ENCODE results near the gene RPN2. TPM values are rescaled to one million over a fixed set of nuclear protein-coding genes. Genes with fewer than 3 reads are reported as not detected.

The RPN2 gene
- polyA plus RNA-seq, 4 donors, result 32.9 to 208 (median 123) TPM

DNA sequence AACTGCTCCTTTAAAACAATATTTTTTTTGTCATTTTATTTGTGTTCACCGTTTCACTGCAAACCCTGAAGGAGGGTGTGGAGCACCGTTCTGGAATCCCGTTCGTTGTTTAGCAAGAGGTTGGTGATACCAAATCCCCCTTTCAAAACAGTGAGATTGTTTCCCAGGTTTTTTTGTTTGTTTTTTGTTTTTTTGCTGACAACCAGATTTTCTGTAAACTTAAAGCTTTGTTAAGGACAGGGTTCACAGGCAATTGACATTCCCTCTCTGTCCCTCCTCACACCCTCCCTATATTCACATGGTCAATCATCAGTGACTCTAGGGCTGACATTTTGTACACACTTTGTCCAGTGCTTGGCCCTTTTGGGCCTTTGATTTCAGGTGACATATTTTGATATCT lies 21.2 kb downstream of the RPN2 start:
- Histone ChIP-seq H3K4me3 (ENCODE audit: low read depth in 1 of 3, low read length in 3 of 3) (no peak overlapping the region), H3K27me3 (ENCODE audit: control insufficient read depth in 3 of 3, insufficient read depth in 3 of 3, low read length in 3 of 3) (no peaks in the 10 kb centered on the region), H3K9me3 (ENCODE audit: control insufficient read depth in 2 of 2, insufficient read depth in 1 of 2, low read depth in 1 of 2, low read length in 1 of 2) (no peaks in the 10 kb centered on the region), H3K36me3 (ENCODE audit: control insufficient read depth in 3 of 3, insufficient read depth in 2 of 3, low read depth in 1 of 3, low read length in 3 of 3) (peaks cover 13 to 65% (median 20%) of the 10 kb centered on the region in 3 donors), H3K27ac (ENCODE audit: low read depth in 1 of 3, low read length in 2 of 3) (no peak overlapping the region), H3K4me1 (ENCODE audit: control insufficient read depth in 3 of 3, insufficient read depth in 2 of 3, low read depth in 1 of 3, low read length in 2 of 3) (no peaks in the 10 kb centered on the region)
- 88 to 91% (median 88%) methylated on average over 4 of the region's 4 CpGs for WGBS, 3 donors
- no peak for FAIRE-seq
- DNase-seq, result no peak

DNA sequence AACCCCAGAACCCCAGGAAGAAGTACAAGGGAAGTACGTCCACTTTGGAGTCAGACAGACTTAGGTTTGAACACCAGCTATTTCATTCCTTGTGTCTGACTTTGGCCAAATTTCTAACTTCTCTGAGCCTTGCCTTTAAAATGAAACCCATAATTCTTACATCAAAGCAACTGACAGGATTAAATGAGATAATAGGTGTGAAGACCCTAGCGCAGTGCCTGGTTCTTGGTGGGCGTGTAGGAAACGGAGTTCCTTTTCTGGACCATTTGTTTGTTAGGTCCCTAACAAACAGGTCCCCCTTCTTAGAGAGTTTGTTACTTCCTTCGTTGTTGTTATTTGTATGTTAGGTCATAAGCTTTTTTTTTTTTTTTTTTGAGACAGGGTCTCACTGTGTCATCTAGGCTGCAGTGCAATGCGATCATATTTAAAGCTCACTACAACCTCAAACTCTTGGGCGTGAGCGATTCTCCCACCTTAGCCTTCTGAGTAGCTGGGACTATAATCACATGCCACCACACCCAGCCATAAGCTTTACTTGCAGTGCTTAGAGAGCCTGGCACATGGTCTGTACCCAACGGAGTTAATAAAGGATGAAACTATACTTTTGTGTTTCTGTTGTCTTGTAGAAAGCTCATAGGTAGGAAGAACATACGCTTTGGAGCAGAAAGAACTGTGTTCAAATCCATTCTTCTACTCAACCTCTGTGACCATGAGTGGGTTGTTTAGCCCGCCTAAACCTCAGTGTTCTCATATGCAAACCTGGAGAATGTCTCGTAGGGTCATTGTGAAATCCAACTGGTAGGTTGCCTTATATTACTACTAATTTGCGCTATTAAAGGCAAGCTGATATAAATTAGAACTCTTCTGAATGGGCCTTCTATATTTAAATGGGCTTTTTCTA lies 22.0 kb downstream of the RPN2 start:
- no peaks in the 10 kb centered on the region for H3K9me3 ChIP-seq (ENCODE audit: control insufficient read depth in 2 of 2, insufficient read depth in 1 of 2, low read depth in 1 of 2, low read length in 1 of 2)
- H3K4me3 ChIP-seq (ENCODE audit: low read depth in 1 of 3, low read length in 3 of 3), result no peak overlapping the region
- FAIRE-seq (no peak), DNase-seq (no peak)
- H3K4me1 ChIP-seq (ENCODE audit: control insufficient read depth in 3 of 3, insufficient read depth in 2 of 3, low read depth in 1 of 3, low read length in 2 of 3), result no peaks in the 10 kb centered on the region
- 91 to 96% (median 94%) methylated on average over 13 of the region's 13 CpGs for WGBS, 3 donors
- H3K27me3 ChIP-seq (ENCODE audit: control insufficient read depth in 3 of 3, insufficient read depth in 3 of 3, low read length in 3 of 3), result no peaks in the 10 kb centered on the region
- peaks cover 13 to 61% (median 22%) of the 10 kb centered on the region in 3 donors for H3K36me3 ChIP-seq (ENCODE audit: control insufficient read depth in 3 of 3, insufficient read depth in 2 of 3, low read depth in 1 of 3, low read length in 3 of 3)
- no peak overlapping the region for H3K27ac ChIP-seq (ENCODE audit: low read depth in 1 of 3, low read length in 2 of 3)

GRCh38 chr20:37201827-37202162 lies 22.7 kb downstream of the RPN2 start:
- no peaks in the 10 kb centered on the region for H3K27me3 ChIP-seq (ENCODE audit: control insufficient read depth in 3 of 3, insufficient read depth in 3 of 3, low read length in 3 of 3)
- no peaks in the 10 kb centered on the region for H3K4me1 ChIP-seq (ENCODE audit: control insufficient read depth in 3 of 3, insufficient read depth in 2 of 3, low read depth in 1 of 3, low read length in 2 of 3)
- H3K27ac ChIP-seq (ENCODE audit: low read depth in 1 of 3, low read length in 2 of 3), result no peak overlapping the region
- no peaks in the 10 kb centered on the region for H3K9me3 ChIP-seq (ENCODE audit: control insufficient read depth in 2 of 2, insufficient read depth in 1 of 2, low read depth in 1 of 2, low read length in 1 of 2)
- 69 to 77% (median 70%) methylated on average over 2 of the region's 2 CpGs for WGBS, 3 donors
- DNase-seq (no peak), FAIRE-seq (no peak)
- no peak overlapping the region for H3K4me3 ChIP-seq (ENCODE audit: low read depth in 1 of 3, low read length in 3 of 3)
- H3K36me3 ChIP-seq (ENCODE audit: control insufficient read depth in 3 of 3, insufficient read depth in 2 of 3, low read depth in 1 of 3, low read length in 3 of 3), result peaks cover 13 to 58% (median 22%) of the 10 kb centered on the region in 3 donors

- WGBS, 3 donors, result 69 to 78% (median 73%) methylated on average over 6 of the region's 6 CpGs
- peak; percentile 45 to 58 for DNase-seq
- Histone ChIP-seq H3K4me1 (ENCODE audit: control insufficient read depth in 3 of 3, insufficient read depth in 2 of 3, low read depth in 1 of 3, low read length in 2 of 3) (no peaks in the 10 kb centered on the region), H3K27ac (ENCODE audit: low read depth in 1 of 3, low read length in 2 of 3) (peak overlapping the region in 1 of 3 donors; percentile 15), H3K27me3 (ENCODE audit: control insufficient read depth in 3 of 3, insufficient read depth in 3 of 3, low read length in 3 of 3) (no peaks in the 10 kb centered on the region), H3K9me3 (ENCODE audit: control insufficient read depth in 2 of 2, insufficient read depth in 1 of 2, low read depth in 1 of 2, low read length in 1 of 2) (no peaks in the 10 kb centered on the region), H3K4me3 (ENCODE audit: low read depth in 1 of 3, low read length in 3 of 3) (no peak overlapping the region), H3K36me3 (ENCODE audit: control insufficient read depth in 3 of 3, insufficient read depth in 2 of 3, low read depth in 1 of 3, low read length in 3 of 3) (peaks cover 17 to 58% (median 24%) of the 10 kb centered on the region in 3 donors)
- FAIRE-seq, result no peak
These were observed 23.3 kb downstream of the RPN2 start for GRCh38 chr20:37202267-37202943.

DNA sequence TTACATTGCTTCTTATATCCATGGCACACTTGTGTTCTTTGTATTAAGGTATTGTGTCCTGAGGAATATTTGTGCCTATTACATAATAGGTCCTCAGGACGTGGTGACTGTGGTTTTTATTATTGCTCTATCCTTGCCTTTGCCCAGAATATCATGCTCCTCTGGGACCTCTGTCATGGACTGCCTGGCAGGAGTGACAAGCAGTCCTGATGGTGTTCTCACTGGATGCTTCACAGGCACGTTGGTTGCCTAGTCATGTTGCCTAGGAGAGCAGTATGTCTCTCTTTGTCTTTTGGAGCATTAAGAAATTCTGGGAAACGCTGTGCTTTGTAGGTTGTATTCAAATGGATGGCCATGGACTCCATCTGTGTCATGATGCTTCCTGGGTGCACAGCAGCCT lies 24.9 kb downstream of the RPN2 start:
- FAIRE-seq (no peak), DNase-seq (no peak)
- WGBS, 3 donors, result 83 to 91% (median 87%) methylated on average over 3 of the region's 3 CpGs
- H3K4me3 ChIP-seq (ENCODE audit: low read depth in 1 of 3, low read length in 3 of 3), result no peak overlapping the region
- H3K4me1 ChIP-seq (ENCODE audit: control insufficient read depth in 3 of 3, insufficient read depth in 2 of 3, low read depth in 1 of 3, low read length in 2 of 3), result no peaks in the 10 kb centered on the region
- H3K27me3 ChIP-seq (ENCODE audit: control insufficient read depth in 3 of 3, insufficient read depth in 3 of 3, low read length in 3 of 3), result no peaks in the 10 kb centered on the region
- peaks cover 21 to 58% (median 31%) of the 10 kb centered on the region in 3 donors for H3K36me3 ChIP-seq (ENCODE audit: control insufficient read depth in 3 of 3, insufficient read depth in 2 of 3, low read depth in 1 of 3, low read length in 3 of 3)
- H3K27ac ChIP-seq (ENCODE audit: low read depth in 1 of 3, low read length in 2 of 3), result no peak overlapping the region
- H3K9me3 ChIP-seq (ENCODE audit: control insufficient read depth in 2 of 2, insufficient read depth in 1 of 2, low read depth in 1 of 2, low read length in 1 of 2), result no peaks in the 10 kb centered on the region

DNA sequence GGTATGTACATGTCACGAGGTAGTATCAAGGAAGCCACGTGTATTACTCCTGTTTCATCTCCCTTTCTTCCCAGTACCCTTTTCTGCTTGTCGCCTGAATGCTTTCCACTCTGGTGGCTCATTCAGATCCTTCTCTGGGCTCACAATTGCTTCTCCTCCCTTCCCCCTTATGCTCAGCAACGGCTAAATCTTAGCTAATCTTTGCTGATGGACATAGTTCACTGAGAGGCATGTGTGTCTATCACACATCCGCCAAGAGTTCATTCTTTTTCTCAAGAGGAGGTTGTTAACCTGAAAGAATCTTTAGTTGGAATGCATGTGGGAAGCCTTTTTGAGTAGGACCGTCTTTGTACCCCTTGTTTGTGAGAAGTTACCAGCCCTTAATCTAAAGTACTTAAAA lies 26.0 kb downstream of the RPN2 start:
- FAIRE-seq, result no peak
- Histone ChIP-seq H3K4me3 (ENCODE audit: low read depth in 1 of 3, low read length in 3 of 3) (no peak overlapping the region), H3K27ac (ENCODE audit: low read depth in 1 of 3, low read length in 2 of 3) (no peak overlapping the region)

DNA sequence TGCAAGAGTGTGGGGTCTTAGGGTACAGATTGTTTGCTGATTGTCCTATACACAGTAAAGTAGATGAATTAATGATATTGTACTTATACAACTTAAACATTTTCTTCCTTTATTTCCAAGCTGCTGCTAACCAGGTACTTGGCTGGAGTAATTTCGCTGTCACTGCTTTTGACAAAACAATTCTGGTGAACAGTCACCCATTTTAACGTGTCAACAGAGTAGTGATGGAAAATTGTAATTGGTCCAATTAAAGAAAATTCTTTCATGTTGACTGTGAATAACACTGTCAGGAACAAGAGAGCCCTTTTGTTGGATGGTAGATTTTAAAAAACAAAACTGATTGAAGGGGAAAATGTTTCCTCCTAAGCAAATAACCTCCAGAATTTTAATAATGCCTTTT lies 26.7 kb downstream of the RPN2 start:
- Histone ChIP-seq H3K27me3 (ENCODE audit: control insufficient read depth in 3 of 3, insufficient read depth in 3 of 3, low read length in 3 of 3) (no peaks in the 10 kb centered on the region), H3K4me1 (ENCODE audit: control insufficient read depth in 3 of 3, insufficient read depth in 2 of 3, low read depth in 1 of 3, low read length in 2 of 3) (no peaks in the 10 kb centered on the region), H3K4me3 (ENCODE audit: low read depth in 1 of 3, low read length in 3 of 3) (no peak overlapping the region), H3K36me3 (ENCODE audit: control insufficient read depth in 3 of 3, insufficient read depth in 2 of 3, low read depth in 1 of 3, low read length in 3 of 3) (peaks cover 27 to 60% (median 29%) of the 10 kb centered on the region in 3 donors), H3K9me3 (ENCODE audit: control insufficient read depth in 2 of 2, insufficient read depth in 1 of 2, low read depth in 1 of 2, low read length in 1 of 2) (no peaks in the 10 kb centered on the region), H3K27ac (ENCODE audit: low read depth in 1 of 3, low read length in 2 of 3) (no peak overlapping the region)
- DNase-seq (no peak), FAIRE-seq (no peak)
- 75 to 81% (median 80%) methylated on average over 2 of the region's 2 CpGs for WGBS, 3 donors

More for the DNA sequence above, 26.0 kb downstream of the RPN2 start:
- Histone ChIP-seq H3K36me3 (ENCODE audit: control insufficient read depth in 3 of 3, insufficient read depth in 2 of 3, low read depth in 1 of 3, low read length in 3 of 3) (peaks cover 29 to 57% (median 29%) of the 10 kb centered on the region in 3 donors), H3K4me1 (ENCODE audit: control insufficient read depth in 3 of 3, insufficient read depth in 2 of 3, low read depth in 1 of 3, low read length in 2 of 3) (no peaks in the 10 kb centered on the region), H3K9me3 (ENCODE audit: control insufficient read depth in 2 of 2, insufficient read depth in 1 of 2, low read depth in 1 of 2, low read length in 1 of 2) (no peaks in the 10 kb centered on the region), H3K27me3 (ENCODE audit: control insufficient read depth in 3 of 3, insufficient read depth in 3 of 3, low read length in 3 of 3) (no peaks in the 10 kb centered on the region)
- WGBS, 3 donors, result 79 to 84% (median 81%) methylated on average over 6 of the region's 6 CpGs
- DNase-seq, result no peak

DNA sequence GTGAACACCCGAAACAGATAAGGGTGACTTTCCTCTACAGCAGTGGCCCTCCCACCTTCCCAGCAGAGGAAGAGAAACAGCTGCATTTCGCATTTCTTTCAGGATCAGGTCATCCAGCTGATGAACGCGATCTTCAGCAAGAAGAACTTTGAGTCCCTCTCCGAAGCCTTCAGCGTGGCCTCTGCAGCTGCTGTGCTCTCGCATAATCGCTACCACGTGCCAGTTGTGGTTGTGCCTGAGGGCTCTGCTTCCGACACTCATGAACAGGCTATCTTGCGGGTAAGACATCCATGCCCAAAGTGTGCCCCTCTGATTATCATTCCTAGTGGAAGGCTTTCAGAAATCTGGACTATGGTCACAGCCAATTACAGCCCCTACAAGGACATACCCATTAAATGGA lies 28.0 kb downstream of the RPN2 start:
- DNase-seq (no peak), FAIRE-seq (no peak)
- Histone ChIP-seq H3K9me3 (ENCODE audit: control insufficient read depth in 2 of 2, insufficient read depth in 1 of 2, low read depth in 1 of 2, low read length in 1 of 2) (no peaks in the 10 kb centered on the region), H3K27ac (ENCODE audit: low read depth in 1 of 3, low read length in 2 of 3) (no peak overlapping the region), H3K27me3 (ENCODE audit: control insufficient read depth in 3 of 3, insufficient read depth in 3 of 3, low read length in 3 of 3) (no peaks in the 10 kb centered on the region), H3K4me3 (ENCODE audit: low read depth in 1 of 3, low read length in 3 of 3) (no peak overlapping the region), H3K4me1 (ENCODE audit: control insufficient read depth in 3 of 3, insufficient read depth in 2 of 3, low read depth in 1 of 3, low read length in 2 of 3) (no peaks in the 10 kb centered on the region), H3K36me3 (ENCODE audit: control insufficient read depth in 3 of 3, insufficient read depth in 2 of 3, low read depth in 1 of 3, low read length in 3 of 3) (peaks cover 27 to 68% (median 31%) of the 10 kb centered on the region in 3 donors)
- 94 to 97% (median 97%) methylated on average over 11 of the region's 11 CpGs for WGBS, 3 donors

Data from small intestine (tissue), 7 donors.